GM18907 (cell line): Measurements from ENCODE around the gene PNLDC1.
"Not testable (repeated sequence)": the region's sequence is repeated elsewhere in the genome, so short reads cannot be mapped to it uniquely, and the experiment has no call there.

Experiments
- ATAC-seq: cut with Tn5 transposase; IDR thresholded peaks from one replicate; pipeline ENCODE4 v1.9.1; 2021; ENCODE audit warnings: mild to moderate bottlenecking, moderate library complexity; ENCODE audit not compliant: unreplicated experiment

PNLDC1 gene

DNA sequence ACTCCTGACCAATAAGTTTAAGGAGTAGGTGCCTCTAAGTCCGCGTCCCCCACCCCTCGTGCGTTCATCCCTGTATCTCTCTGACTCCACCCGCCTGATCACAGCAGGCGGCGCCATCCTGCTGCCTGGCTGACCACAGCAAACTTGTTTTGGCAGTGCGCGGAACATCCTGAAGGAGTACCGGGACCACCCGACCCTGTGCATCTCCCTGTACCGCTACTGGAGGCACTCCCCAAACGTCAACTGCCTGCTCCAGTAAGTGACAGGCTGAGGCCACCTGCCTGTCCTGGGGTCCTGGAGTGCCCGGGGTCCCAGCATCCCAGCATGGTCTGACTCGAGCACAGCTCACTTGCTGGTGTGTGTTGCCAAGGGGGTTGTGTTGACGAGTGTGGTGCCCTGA, 19.0 kb downstream of the PNLDC1 start:
- no peak for ATAC-seq

DNA sequence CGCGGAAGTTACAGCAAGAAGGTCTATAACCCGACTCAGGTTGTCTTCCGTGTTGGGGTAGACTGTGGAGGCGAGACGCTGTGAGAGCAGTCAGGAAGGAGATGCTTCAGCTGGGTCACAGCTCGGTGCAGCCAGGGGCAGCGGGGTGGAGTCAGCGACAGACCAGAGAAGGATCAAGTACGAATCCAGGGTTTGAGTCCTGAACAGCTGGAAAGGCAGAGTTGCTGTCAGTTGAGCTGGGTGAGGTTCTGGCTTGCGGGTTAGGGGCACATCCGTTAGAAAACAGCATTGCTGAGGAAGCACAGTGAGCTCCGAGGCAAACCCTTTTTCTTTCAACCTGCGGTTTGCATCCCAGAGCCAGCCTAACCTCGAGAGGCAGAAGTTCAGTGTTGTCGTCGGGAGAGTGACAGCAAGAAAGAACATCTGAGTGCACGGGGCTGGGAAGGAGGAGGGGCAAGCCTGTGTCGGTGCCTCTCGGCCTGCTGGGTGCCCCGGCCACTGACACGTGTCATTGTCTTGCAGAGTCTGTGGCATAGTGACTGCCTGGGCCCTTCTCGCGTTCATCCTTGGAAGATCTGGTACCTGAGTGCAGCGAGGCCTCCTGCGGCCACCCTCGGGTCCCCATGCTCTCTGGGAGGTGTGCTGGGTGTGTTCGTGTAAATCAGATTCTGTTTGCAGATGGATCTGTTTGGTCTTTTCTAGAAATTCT, 20.0 kb downstream of the PNLDC1 start:
- ATAC-seq = no peak

DNA sequence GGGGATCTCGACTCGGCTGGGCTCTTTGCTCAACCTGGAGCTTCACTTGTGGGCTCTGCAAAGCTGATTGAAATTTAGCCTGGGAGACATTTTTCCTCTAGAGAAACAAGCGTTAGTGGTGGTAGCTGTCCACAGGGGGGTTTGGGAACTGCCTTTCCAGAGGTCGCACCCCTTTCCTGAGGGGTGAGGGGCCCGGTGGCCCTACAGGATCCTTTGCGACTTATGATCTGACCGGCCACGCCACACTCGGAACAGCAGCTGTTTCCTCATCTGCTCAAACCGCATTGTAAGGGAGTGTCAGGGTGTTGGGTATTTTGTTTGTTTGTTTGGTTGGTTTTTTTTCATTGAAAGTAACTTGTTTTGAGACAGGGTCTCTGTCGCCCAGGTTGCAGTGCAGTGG, 21.0 kb downstream of the PNLDC1 start:
- ATAC-seq = no peak

DNA sequence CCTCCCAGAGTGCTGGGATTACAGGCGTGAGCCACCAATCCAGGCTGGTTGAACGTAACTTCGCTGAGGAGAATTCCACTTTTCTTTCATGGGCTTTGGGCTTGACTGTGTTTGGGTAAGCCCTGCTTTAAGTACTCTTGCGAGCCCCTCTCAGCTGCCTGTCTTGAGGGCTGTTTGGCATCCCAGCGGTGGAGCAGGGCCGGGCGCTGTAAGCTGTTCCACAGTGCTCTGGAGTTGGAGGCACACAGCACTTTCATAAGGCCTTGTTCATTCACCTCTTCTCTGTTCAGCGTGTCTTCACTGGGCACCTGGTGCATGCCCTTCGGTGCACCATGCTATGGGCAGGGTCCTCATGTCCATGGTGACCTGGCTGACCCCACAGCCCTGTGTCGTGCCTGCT, 21.6 kb downstream of the PNLDC1 start:
- ATAC-seq = no peak

DNA sequence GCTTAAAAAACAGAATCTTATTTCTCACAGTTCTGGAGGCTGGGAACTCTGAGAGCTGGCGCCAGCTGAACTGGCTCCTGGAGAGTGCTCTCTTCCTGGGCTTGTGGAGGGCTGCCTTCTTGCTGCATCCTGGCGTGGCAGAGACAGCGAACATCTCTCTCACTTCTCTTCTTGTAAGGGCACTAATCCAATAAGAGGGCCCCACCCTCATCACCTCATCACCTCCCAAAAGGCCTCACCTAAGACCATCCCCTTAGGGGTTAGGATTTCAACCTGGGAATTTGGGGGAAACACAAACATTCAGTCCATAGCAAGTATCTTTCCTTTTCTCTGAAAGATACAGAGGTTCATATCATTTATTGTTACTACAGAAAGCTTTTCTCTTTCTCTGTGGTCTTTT, 23.9 kb downstream of the PNLDC1 start:
- no peak for ATAC-seq

DNA sequence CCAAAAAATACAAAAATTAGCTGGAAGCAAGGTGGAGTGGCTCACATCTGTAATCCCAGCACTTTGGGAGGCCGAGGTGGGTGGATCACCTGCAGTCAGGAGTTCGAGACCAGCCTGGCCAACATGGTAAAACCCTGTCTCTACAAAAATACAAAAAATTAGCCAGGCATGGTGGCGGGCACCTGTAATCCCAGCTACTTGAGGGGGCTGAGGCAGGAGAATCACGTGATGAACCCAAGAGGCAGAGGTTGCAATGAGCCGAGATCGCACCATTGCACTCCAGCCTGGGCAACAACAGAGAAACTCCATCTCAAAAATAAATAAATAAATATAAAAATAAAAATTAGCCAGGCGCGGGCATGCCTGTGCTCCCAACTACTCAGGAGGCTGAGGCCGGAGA, 24.6 kb downstream of the PNLDC1 start:
- not testable (repeated sequence) for ATAC-seq

DNA sequence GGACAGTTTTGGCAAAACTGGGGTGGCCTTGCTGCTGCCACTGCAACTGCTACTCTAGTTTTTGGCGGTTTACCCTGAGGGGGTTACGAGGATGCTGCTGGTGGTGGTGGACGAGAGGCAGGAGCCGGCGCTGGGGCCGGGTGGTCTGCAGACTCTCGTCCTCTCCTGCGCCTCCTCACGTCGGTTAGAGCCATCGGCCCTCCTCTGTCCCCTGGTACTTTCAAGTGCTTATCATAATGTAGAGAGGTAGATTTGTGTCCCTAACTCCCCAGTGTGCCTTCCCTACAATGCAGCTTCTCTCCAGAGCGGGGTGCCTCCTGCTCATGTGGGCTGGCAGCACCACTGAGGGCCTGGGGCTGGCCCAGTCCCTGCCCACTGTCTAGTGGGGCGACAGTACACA, 25.9 kb downstream of the PNLDC1 start:
- ATAC-seq = no peak

DNA sequence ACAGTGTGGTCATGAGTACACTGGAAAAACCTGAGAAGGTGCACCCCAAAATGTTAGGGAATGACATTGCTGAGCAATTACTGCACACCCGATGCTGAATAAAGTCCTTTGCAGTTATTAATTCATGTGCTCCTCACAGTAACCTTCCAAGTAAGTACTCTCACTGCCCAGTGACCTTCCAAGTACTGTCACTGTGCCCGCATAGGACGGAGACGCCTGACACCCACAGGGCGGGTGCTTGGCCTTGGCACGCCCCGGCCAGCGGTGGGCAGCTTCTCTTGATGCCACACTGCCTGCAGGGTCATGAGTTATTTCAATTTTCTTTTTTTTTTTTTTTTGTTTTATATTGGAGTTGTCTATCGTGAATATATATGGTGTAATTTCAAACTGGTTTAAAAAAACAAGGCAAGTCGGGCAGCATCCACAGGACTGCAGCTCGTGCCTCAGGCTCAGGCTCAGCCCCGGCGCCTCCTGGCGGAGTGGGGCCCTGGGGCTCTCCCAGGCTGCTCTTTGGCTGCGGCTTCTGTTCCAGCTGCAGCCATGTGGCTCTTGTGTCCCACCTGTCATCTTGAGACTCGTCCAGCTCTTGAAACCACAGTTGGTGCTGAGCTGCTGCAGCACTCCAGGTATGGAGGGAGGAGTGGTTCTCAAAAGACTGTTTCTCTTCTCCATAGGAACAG, 27.0 kb downstream of the PNLDC1 start:
- no peak for ATAC-seq

DNA sequence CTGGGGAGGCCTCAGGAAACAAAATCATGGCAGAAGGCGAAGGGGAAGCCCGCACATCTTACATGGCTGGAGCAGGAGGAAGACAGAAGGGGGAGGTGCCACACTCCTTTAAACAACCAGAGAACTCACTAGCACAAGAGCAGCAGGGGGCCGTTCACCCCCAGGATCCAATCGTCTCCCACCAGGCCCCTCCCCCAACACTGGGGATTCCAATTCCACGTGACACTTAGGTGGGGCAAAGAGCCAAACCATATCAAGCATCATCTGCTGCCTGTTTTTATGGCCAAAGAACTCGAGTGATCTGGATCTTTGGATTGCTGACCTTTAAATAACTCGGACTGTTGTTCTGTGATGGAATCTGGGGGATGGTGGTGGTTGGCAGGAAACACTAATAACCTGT, 28.0 kb downstream of the PNLDC1 start:
- no peak for ATAC-seq

DNA sequence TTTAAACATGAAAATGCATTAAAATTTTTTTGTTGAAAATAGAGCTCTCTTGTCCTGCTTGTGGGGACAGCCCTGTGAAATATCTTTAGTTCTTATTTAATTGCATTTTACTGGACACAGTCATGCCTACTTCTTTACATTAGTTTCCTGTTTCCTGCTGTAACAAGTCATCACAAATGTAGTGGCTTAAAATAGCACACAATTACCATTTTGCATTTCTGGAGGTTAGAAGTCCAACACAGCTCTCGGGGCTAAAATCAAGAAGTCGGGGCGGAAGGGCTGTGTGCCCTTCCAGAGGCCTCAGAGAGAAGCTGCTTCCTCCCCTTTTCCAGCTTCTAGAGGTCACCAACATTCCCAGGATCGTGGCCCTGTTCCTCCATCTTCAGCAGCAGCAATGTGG, 29.4 kb downstream of the PNLDC1 start:
- peak; percentile 75 for ATAC-seq

DNA sequence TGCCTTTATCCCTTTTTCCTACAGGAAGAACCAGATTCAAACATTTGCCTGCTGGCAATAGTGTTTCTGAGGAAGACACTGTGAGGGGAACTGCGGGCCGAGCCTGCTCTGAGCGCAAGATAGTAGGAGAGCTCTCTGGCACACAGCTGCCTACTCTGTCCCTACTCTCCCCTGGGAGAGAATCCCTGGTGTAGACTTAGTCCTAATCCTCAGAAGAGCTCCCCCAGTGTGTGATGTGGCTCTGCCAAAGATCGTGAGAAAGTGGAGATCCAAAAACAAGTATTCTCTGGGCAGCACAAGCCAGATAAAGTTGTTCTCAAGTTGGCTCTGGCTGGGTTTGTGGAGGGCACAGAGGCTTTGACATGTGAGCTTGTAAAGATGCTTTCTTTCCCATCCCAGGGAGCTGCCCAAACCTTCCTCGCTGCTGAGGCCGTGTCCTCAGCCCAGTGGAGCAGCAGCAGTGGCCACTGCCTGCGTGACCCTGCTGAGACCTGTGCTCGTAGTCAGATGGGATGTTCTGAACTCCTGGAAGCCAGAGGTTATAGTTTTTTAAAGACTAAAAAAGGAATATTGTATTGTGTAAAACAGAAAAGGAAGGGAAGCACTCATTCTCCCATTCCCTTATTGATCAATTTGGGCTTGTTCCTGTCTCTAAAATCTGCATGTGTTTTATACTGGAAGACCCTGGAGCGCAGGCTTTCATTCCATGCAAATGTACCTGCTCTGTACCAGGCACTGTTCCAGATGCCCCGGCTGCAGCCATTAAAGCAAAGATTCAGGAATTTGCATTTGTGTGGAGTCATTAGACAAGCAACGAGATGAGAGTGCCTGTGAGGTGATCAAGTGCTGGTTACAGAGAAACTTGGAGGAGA, 30.7 kb downstream of the PNLDC1 start:
- no peak for ATAC-seq

DNA sequence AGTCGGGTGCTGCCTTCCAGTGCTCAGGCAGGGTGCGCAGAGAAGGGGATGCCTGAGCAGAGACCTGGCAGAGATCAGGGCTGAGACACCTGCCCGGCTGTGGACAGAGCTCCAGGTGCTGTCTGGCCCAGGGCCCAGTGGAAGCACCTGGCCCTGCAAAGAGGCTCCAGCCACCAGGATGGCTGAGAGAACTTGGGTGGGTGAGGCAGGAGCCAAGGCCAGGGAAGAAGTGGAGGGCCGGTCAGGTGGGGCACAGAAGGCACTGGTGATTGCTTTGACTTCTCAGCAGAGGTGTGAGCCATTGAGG, 31.2 kb downstream of the PNLDC1 start:
- no peak for ATAC-seq

DNA sequence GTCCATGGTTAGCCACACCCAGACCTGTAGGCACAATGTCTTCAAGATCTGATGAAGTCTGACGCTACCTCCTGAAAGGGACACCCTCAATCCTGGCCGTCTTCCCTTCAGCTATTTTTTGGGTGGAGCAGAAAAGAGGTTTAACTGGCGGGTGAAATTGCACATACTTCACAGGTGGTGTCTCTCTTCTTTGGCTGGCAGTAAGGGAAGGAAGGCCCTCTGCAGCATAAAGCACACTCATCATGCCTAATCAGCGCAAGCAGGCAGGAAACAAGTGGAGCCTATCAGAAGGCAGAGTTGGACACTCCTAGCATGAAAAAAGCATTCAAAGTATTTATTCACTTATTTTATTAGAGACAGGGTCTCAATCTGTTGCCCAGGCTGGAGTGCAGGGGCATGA, 32.9 kb downstream of the PNLDC1 start:
- no peak for ATAC-seq

DNA sequence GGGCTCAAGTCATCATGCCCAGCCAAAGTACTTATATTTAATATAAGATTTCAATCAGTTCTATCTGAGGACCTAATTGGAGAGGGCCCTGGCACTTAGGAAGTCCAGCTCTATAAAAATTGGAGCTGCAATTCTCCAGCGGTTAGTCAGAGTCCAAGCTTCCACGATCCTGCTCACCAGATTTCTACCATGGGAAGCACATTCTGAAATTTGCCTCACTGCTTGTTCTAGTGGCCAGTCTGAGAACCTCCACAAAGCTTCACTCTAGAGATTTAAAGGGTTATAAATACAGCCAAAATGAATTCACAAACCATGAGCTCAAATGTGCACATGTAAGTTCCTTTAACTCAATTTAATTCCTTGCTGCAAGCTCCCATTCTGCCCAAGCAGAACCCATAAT, 33.5 kb downstream of the PNLDC1 start:
- no peak for ATAC-seq

DNA sequence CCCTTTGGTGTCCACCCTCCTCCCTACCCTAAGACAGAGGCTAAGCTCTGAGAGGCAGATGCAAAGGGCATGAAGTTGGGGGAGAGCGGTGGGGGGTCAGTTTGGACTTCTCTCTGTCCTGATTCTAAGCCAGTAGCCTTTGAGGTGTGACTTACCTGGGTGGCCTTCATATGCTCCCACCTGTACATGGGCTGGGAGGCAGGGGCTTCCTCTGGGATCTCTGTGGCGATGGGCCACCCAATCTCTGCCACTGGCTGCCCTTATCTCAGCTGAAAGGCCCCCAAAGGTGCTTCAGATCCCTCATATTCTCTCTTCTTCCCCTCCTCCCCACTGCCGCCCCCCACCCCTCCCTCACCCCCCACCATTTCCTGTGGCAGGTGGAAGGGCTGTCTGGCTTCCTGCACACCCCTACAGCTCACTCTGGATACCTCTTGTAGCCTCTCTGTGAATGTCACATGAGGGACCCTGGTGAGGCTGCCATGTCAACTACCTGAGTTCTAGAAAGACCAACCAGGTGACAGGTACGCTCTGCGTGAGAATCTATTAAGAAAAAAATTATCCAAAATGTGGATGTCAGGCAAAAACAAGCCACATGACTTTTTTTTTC, 34.0 kb downstream of the PNLDC1 start:
- ATAC-seq = no peak

DNA sequence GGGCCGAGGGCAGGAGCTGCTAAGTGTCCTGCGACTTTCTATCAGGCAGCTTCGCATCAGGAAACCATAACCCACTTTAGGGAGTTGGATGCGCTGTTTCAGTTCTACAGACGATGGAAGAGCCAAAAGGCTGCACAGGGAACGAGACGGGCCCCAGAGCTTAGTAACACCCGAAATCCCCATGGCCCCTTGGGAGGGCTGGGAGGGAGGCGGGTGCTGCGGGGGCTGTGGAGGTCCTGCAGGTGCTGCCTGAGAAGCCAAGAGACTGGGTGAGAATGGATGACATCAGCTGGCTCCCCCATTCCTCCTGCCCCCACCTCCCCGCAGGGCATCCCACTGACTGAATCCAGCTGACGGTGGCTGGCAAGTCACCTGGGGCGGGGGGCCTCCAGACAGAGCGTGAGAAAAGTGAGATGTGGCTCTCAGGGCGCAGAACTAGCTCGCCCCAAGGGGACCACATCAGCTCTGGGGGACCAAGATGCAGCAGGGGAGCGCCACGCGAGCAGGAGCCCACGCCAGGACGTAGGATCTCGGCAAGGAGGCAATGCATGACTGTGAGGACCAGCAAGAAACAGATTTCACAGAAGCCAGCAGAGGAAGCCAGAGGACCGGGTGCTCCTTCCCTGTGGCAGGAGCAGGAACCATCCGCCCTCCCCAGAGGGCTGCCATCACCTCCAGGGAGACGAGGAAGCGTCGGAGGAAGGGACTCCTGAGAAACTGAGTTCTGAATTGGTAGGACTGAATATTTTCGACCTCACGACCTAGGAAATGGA, 36.8 kb downstream of the PNLDC1 start:
- no peak for ATAC-seq

DNA sequence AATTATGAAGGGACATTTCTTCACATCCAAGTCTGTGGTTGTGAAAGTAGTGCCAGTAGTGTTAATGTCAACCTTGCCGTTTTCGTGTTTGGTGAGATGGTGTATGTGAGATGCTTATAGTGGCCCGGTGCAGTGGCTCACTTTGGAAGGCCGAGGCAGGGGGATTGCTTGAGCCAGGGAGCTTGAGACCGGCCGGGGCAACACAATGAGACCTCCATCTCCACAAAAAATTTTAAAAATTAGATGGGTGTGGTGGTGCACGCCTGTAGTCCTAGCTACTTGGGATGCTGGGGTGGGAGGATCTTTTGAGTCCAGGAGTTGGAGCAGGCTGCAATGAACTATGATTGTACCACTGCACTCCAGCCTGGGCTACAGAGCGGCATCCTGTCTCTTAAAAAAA, 37.4 kb downstream of the PNLDC1 start:
- ATAC-seq = no peak

DNA sequence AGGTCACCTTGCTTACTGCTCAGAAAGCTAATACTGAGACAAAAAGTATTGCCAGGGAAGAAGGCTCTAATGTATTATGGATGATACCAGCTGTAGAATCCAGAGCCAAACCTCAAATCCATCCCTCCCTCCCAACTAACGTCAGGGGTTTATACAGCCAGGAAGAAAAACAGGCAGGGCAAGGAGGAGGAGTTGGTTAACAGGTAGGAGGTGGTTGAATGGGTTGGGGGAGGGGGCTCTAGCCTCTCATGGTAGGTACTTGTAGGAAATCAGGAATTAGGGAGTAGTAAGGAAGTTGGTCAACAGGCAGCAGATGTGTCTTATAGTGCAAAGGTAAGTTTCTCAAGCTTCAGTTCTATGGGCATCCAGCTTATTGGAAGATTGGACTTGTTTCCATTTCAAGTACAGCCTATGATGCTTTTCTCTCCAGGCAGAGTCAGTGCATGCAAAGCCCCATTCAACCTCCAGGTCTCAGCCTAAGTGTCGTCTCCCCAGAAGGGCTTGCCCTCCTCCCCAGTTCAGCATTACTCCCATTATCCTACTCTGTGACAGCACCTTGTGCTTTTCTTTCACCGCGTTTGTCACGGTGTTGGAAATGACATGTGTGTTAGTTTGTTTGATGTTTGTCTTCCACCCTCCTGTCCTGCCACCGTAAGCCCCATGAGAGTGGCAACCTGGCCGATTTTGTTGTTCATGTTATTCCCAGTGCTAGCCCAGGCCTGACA, 38.1 kb downstream of the PNLDC1 start:
- no peak for ATAC-seq

DNA sequence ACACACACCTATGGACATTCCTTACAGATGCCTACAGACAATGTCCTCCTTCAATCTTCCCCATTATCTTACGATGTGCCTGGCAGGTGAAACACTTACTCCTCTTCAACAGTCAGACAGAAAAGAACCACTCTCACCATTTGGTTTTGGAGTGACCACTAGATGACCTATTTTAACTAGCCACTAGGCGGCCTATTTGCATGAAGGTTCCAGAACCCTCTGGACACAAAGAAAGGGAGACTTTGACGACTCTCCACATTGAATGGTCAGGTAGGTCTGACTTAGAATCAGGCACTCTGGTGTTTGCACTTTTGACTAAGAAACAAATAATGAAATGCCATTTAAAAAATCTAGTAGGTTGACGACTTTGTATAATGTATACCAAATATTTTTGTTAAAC, 42.0 kb downstream of the PNLDC1 start:
- no peak for ATAC-seq
